Urinary bladder (tissue), 4 donors: ENCODE results near the gene GALNT15. TPM values are rescaled to one million over a fixed set of nuclear protein-coding genes. Genes with fewer than 3 reads are reported as not detected.

Experiments used
- DNase-seq: peaks from one replicate; pipeline ENCODE4 v3.0.0-alpha.2; 2015; ENCODE audit errors: extremely low spot score
- H3K27ac ChIP-seq: one replicate; pipeline ENCODE4 v1.5.1; 2013; ENCODE audit warnings: low read depth, mild to moderate bottlenecking, moderate library complexity
- H3K36me3 ChIP-seq: one replicate; pipeline ENCODE4 v1.6.1; 2013; ENCODE audit warnings: mild to moderate bottlenecking, moderate library complexity; ENCODE audit not compliant: insufficient read depth
- H3K4me1 ChIP-seq: one replicate; pipeline ENCODE4 v1.6.1; 2013; ENCODE audit warnings: mild to moderate bottlenecking, moderate library complexity; ENCODE audit not compliant: insufficient read depth
- H3K4me3 ChIP-seq: one replicate; pipeline ENCODE4 v1.5.1; 2013; ENCODE audit warnings: low read depth, low read length
- WGBS: extraction: QIAGEN DNeasy Blood & Tissue Kit; methylation state at CpG from one replicate; pipeline ENCODE4 v1.1.7; 2013; 5-methylcytosine and 5-hydroxymethylcytosine counted together
- polyA plus RNA-seq: library from polyadenylated mRNA; stranded (reverse); fragments of 200-250 nt; gene quantifications from one replicate; pipeline ENCODE4 v1.2.3, GENCODE V29; 2013
- total RNA-seq: library from RNA; depleted of rRNA; stranded (reverse); fragments of >200 nt; gene quantifications from one replicate; pipeline ENCODE4 v1.2.3, GENCODE V29; 2014
- donor health status: healthy with polysubstance abuse.
- donor health status: healthy.

The GALNT15 gene
- total and polyA plus RNA-seq, 2 donors: 6.0 to 121 TPM

DNA sequence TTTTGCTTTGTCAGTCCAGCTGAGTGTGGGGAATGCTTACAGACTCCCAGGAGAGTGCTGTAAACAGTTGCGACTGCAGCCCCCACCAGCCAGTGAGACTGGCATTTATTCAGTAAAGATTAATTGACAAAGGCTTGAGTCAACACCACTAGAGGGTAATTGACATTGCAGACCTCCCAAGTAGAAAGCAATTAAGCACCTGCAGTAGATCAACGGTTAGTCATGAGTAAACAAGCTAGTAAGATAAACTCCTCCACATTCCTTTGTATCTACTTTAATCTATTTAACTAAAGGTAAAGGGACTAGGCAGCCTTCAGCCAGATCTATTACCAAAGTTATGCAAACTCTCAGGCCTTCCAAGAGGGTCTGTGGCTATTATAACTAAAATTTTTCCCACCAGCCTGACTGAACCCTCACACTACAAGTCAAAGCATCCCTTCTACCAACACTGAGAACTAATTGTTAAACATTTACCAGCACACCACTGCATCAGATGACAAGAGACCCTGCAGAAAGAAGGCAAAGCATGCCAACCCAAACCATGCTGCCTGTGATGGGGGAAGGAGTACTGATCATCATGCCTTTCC lies 30.5 kb upstream of the GALNT15 start:
- no peak overlapping the region for H3K4me3 ChIP-seq
- no peak overlapping the region for H3K27ac ChIP-seq
- no peak for DNase-seq
- no peaks in the 10 kb centered on the region for H3K4me1 ChIP-seq
- WGBS: 48% methylated on average over 2 of the region's 2 CpGs
- no peaks in the 10 kb centered on the region for H3K36me3 ChIP-seq

DNA sequence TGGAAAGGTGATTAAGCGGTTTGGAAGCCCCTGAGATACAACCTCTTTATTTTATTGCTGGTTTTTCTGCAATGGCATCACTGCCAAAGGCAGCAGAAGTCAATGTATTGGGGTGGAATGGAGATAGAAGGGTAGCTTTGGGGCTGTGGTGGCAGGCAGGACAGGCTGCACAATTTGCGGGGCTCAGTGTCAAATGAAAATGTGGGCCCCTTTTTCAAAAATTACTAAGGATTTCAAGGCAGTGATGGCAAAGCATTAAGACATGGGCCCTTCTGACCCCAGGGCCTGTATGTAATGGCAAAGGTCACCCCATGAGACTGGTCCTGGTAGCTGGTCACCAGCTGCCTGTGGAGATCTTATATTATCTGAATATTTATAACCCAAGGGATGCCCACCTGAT lies 29.3 kb upstream of the GALNT15 start:
- H3K36me3 ChIP-seq: no peaks in the 10 kb centered on the region
- H3K4me3 ChIP-seq: no peak overlapping the region
- WGBS: 98% methylated on average over 2 of the region's 2 CpGs
- H3K4me1 ChIP-seq: no peaks in the 10 kb centered on the region
- no peak overlapping the region for H3K27ac ChIP-seq
- DNase-seq: no peak

DNA sequence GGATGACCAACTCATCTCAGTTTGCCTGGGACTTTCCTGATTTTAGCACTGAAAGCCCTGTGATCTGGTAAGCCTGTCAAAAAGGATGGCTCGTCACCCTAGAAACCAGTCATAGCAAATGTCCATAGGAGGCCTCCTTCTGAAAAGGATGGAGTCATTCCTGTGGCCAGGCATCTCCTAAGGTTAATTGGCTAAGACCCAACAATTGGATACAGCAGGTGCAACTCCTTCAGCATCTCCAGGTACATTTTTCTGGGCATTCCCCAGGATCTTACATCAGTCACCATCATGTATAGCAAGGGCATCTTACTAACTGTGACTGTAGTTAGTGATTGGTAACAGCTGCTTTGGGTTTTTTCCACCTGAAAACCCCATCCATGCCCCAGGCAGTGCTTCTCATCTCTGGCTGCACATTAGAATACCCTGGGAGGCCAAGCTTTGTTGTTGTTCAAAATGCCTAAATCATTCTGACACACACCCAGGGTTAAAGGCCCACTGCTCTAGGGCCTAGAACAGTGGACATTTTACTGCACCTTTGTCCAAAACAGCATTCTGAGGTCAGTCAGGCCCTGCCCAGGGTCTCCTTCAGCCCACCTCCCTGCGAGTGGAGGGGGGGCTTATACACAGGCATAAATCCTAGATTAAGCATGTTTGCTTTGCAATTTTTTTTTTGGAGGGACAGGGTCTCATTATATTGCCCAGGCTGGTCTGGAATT lies 28.3 kb upstream of the GALNT15 start:
- WGBS: 85% methylated on average over 2 of the region's 2 CpGs
- no peak for DNase-seq
- no peak overlapping the region for H3K27ac ChIP-seq
- no peaks in the 10 kb centered on the region for H3K36me3 ChIP-seq
- no peak overlapping the region for H3K4me3 ChIP-seq
- H3K4me1 ChIP-seq: no peaks in the 10 kb centered on the region

- no peak overlapping the region for H3K27ac ChIP-seq
- 92% methylated on average over 2 of the region's 2 CpGs for WGBS
These were observed 27.1 kb upstream of the GALNT15 start for GRCh38 chr3:16147220-16147994.

DNA sequence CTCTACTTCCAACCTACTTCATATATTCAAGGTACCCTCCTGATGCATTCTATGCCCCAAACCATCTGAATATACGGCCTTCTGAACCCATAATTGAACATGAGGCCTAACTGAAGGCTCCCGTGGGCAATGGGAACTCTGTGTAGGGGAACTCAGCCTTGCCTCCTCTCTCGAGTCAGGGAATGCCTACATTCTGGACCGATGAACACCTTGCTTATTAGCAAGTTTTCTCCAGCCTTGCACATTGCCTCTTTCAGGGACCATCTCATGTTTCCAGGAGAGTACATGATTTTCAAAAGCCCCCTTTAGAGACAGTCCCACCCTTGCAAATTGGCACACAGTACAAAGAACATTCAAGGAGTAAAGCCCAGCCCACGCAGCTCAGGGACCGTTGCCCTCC lies 26.3 kb upstream of the GALNT15 start:
- 84% methylated on average over 6 of the region's 6 CpGs for WGBS
- no peaks in the 10 kb centered on the region for H3K36me3 ChIP-seq
- H3K27ac ChIP-seq: no peak overlapping the region
- no peak overlapping the region for H3K4me3 ChIP-seq
- H3K4me1 ChIP-seq: no peaks in the 10 kb centered on the region
- no peak for DNase-seq

More at GRCh38 chr3:16147220-16147994, 27.1 kb upstream of the GALNT15 start:
- DNase-seq: no peak
- Histone ChIP-seq H3K4me1 (no peaks in the 10 kb centered on the region), H3K4me3 (no peak overlapping the region), H3K36me3 (no peaks in the 10 kb centered on the region)

GRCh38 chr3:16148783-16149182 lies 25.7 kb upstream of the GALNT15 start:
- Histone ChIP-seq H3K4me3 (no peak overlapping the region), H3K4me1 (no peaks in the 10 kb centered on the region), H3K36me3 (no peaks in the 10 kb centered on the region), H3K27ac (no peak overlapping the region)
- no peak for DNase-seq
- WGBS: 9% methylated on average over 4 of the region's 4 CpGs

GRCh38 chr3:16150285-16150684 lies 24.2 kb upstream of the GALNT15 start:
- no peak overlapping the region for H3K27ac ChIP-seq
- no peak overlapping the region for H3K4me3 ChIP-seq
- WGBS: 97% methylated on average over 1 of the region's 1 CpG
- no peaks in the 10 kb centered on the region for H3K36me3 ChIP-seq
- DNase-seq: no peak
- H3K4me1 ChIP-seq: no peaks in the 10 kb centered on the region

DNA sequence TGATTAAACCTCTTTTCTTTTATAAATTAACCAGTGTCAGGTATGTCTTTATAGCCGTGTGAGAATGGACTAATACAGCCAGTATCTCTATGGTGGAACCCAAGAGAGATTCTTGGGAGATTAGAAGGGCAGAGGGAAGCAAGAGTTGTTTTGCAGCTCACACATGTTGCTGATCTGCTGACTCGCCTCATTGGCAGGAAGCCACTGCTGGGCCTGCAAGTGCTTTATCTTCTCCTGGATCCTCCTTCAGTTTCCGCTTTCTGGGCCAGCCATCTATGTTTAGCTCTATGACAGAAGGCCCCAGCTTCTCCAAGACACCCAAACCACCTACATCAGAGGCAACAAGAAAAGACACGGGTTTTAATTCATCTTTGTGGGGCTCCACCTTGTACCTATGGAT lies 23.4 kb upstream of the GALNT15 start:
- no peak overlapping the region for H3K4me3 ChIP-seq
- no peaks in the 10 kb centered on the region for H3K36me3 ChIP-seq
- no peak for DNase-seq
- 57% methylated on average over 4 of the region's 4 CpGs for WGBS
- H3K4me1 ChIP-seq: no peaks in the 10 kb centered on the region
- no peak overlapping the region for H3K27ac ChIP-seq

DNA sequence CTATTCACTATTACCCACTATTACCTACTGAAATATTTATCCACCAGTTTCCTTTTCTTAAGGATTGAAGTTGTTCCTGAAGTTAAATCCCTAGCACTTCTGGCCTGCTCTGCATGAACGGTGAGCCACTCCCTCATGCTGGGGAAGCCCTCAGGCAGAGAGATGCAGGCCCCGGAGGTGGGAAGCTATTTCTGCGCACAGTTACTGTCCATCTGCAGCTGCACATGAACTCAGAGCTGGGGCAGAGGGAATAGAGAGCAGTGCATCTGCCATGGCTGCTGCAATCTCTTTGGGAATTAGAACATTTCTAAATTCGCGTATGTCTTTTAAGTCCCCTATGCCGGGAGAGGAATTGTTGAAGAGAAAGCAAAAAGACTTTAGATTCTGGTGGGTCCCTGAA lies 6.3 kb upstream of the GALNT15 start:
- 84% methylated on average over 6 of the region's 6 CpGs for WGBS
- DNase-seq: no peak

DNA sequence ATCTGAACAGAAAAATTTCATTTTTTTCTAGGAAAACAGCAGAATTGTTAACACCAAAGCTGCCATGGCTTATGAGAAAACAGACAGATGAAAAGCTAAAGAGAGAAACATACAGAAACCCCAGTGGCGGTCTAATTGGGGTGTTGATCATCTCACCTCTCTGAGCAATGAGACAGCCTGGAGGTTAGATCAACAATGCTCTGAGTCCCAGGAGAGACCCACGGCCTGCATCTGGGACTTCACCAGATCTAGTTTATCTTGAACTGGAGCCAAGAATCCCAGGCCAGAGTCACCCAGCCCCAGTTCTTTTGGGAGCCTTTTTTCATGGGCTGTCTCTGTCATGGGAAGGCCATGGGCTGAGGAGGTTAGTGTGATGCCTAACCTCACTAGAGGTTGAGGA lies 3.5 kb upstream of the GALNT15 start:
- no peak overlapping the region for H3K27ac ChIP-seq
- no peak for DNase-seq
- no peaks in the 10 kb centered on the region for H3K4me1 ChIP-seq
- no peaks in the 10 kb centered on the region for H3K36me3 ChIP-seq
- H3K4me3 ChIP-seq: no peak overlapping the region
- WGBS: 59% methylated on average over 2 of the region's 2 CpGs

More for the DNA sequence above, 6.3 kb upstream of the GALNT15 start:
- H3K4me1 ChIP-seq: no peaks in the 10 kb centered on the region
- H3K36me3 ChIP-seq: no peaks in the 10 kb centered on the region
- no peak overlapping the region for H3K27ac ChIP-seq
- H3K4me3 ChIP-seq: no peak overlapping the region

DNA sequence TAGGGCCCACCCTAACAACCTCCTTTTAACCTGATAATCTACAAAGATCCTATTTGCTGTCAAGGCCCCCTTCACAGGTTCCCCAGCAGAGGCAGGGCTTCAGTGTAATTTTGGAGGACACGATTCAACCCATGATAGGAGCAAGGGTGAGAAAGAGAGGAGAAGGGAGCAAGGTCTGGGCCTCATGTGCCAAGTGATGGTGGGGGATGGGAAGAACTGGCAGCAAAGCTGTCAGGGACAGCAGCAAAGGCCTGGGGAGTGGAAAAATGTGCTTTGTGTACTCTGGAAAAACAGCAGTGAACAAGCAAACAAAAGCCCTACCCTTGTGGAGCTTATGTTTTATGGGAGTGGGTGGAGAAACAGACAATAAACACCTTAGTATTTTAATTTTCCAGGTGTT lies 2.7 kb upstream of the GALNT15 start:
- Histone ChIP-seq H3K4me1 (no peaks in the 10 kb centered on the region), H3K4me3 (no peak overlapping the region), H3K27ac (no peak overlapping the region), H3K36me3 (no peaks in the 10 kb centered on the region)
- DNase-seq: no peak
- 96% methylated on average over 1 of the region's 1 CpG for WGBS

GRCh38 chr3:16173283-16174025 lies 1.0 kb upstream of the GALNT15 start:
- WGBS: 88% methylated on average over 5 of the region's 5 CpGs
- Histone ChIP-seq H3K36me3 (no peaks in the 10 kb centered on the region), H3K4me1 (no peaks in the 10 kb centered on the region), H3K27ac (no peak overlapping the region), H3K4me3 (no peak overlapping the region)
- no peak for DNase-seq

- no peak for DNase-seq
- Histone ChIP-seq H3K36me3 (no peaks in the 10 kb centered on the region), H3K27ac (no peak overlapping the region), H3K4me1 (no peaks in the 10 kb centered on the region), H3K4me3 (no peak overlapping the region)
- 72% methylated on average over 1 of the region's 1 CpG for WGBS
These were observed 489 bp upstream of the GALNT15 start for GRCh38 chr3:16174026-16174355.
